C4-2B (cell line): ENCODE data around the gene CNTN6.

Source experiments
- ZFX ChIP-seq: fragments of 450-650 bp; IDR thresholded peaks from 2 replicates; pipeline ENCODE4 v1.6.1; 2017
- TF ChIP-seq, protein P1 (sequence below): fragments of 450-650 bp; conservative IDR thresholded peaks from 2 replicates; pipeline ENCODE4 v1.5.1; 2017; ENCODE audit warnings: mild to moderate bottlenecking

DNA sequence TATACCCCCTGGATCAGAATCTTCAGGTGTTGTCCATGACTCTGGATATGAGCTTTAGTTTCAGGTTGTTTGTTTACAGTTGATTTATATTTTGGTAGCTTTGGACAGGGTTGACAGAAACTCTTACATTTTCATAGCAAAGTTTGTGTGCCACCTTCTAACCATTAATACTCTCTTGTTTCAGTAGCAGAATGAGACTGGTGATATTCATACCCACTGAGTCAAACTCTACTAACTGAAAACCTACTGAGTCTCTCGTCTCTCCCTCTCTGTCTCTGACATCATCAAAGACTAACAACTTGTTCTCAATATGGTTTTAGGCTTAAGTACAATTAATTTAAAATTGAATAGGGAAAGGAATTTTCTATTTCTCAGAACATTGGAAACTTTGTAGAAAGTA, 282.3 kb downstream of the CNTN6 start:
- TF ChIP-seq, protein P1, sequence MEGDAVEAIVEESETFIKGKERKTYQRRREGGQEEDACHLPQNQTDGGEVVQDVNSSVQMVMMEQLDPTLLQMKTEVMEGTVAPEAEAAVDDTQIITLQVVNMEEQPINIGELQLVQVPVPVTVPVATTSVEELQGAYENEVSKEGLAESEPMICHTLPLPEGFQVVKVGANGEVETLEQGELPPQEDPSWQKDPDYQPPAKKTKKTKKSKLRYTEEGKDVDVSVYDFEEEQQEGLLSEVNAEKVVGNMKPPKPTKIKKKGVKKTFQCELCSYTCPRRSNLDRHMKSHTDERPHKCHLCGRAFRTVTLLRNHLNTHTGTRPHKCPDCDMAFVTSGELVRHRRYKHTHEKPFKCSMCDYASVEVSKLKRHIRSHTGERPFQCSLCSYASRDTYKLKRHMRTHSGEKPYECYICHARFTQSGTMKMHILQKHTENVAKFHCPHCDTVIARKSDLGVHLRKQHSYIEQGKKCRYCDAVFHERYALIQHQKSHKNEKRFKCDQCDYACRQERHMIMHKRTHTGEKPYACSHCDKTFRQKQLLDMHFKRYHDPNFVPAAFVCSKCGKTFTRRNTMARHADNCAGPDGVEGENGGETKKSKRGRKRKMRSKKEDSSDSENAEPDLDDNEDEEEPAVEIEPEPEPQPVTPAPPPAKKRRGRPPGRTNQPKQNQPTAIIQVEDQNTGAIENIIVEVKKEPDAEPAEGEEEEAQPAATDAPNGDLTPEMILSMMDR: no peak
- TF ChIP-seq ZFX: no peak
